ENCODE results near the gene CCSER2. TPM values are rescaled to one million over a fixed set of nuclear protein-coding genes. Genes with fewer than 3 reads are reported as not detected.
"Not testable (repeated sequence)": the region's sequence is repeated elsewhere in the genome, so short reads cannot be mapped to it uniquely, and the experiment has no call there.

CCSER2 gene
- total and polyA plus RNA-seq, 7 donors = 10.2 to 101 (median 83.2) TPM

- H3K27me3 ChIP-seq = no peaks in the 10 kb centered on the region
- TF ChIP-seq CTCF (IDR thresholded peaks at IDR 0.05) (no peak), EP300 (IDR thresholded peaks at IDR 0.05) (no peak), POLR2A (IDR thresholded peaks at IDR 0.05) (no peak), POLR2AphosphoS5 (IDR thresholded peaks at IDR 0.05) (no peak)
- WGBS, 2 donors = 88 to 94% methylated on average over 3 of the region's 3 CpGs
- peaks cover 0 to 2% (median 0%) of the 10 kb centered on the region in 4 donors for H3K9me3 ChIP-seq
- no peak for DNase-seq
- H3K4me1 ChIP-seq = peaks cover 0 to 4% (median 0%) of the 10 kb centered on the region in 4 donors
- H3K27ac ChIP-seq = no peak overlapping the region
- intact Hi-C loops (cut with DNase I) = no loop called here
- no peaks in the 10 kb centered on the region for H3K36me3 ChIP-seq
- H3K4me3 ChIP-seq = no peak overlapping the region
Measured at GRCh38 chr10:84406561-84406960, 78.2 kb downstream of the CCSER2 start.

- H3K9me3 ChIP-seq = peaks cover 0 to 2% (median 0%) of the 10 kb centered on the region in 4 donors
- no peaks in the 10 kb centered on the region for H3K36me3 ChIP-seq
- H3K4me1 ChIP-seq = peaks cover 0 to 4% (median 0%) of the 10 kb centered on the region in 4 donors
- intact Hi-C loops (cut with DNase I) = no loop called here
- no peak overlapping the region for H3K27ac ChIP-seq
- no peaks in the 10 kb centered on the region for H3K27me3 ChIP-seq
- H3K4me3 ChIP-seq = no peak overlapping the region
- DNase-seq = no peak
- WGBS, 2 donors = 88 to 91% methylated on average over 2 of the region's 2 CpGs
- TF ChIP-seq POLR2AphosphoS5 (IDR thresholded peaks at IDR 0.05) (no peak), EP300 (IDR thresholded peaks at IDR 0.05) (no peak), POLR2A (IDR thresholded peaks at IDR 0.05) (no peak), CTCF (IDR thresholded peaks at IDR 0.05) (no peak)
Measured at GRCh38 chr10:84407388-84408049, 79.1 kb downstream of the CCSER2 start.

GRCh38 chr10:84412482-84412881 lies 84.1 kb downstream of the CCSER2 start:
- Histone ChIP-seq H3K27ac (no peak overlapping the region), H3K4me1 (no peaks in the 10 kb centered on the region), H3K9me3 (peaks cover 0 to 4% (median under 1%) of the 10 kb centered on the region in 4 donors), H3K36me3 (no peaks in the 10 kb centered on the region), H3K4me3 (no peak overlapping the region), H3K27me3 (no peaks in the 10 kb centered on the region)
- 93 to 98% methylated on average over 2 of the region's 2 CpGs for WGBS, 2 donors
- DNase-seq = no peak
- TF ChIP-seq CTCF (IDR thresholded peaks at IDR 0.05) (no peak), POLR2A (IDR thresholded peaks at IDR 0.05) (no peak), POLR2AphosphoS5 (IDR thresholded peaks at IDR 0.05) (no peak), EP300 (IDR thresholded peaks at IDR 0.05) (no peak)
- intact Hi-C loops (cut with DNase I) = no loop called here

GRCh38 chr10:84414110-84414509 lies 85.7 kb downstream of the CCSER2 start:
- intact Hi-C loops (cut with DNase I); H3K27me3 ChIP-seq; H3K27ac ChIP-seq; DNase-seq; H3K4me1 ChIP-seq; H3K9me3 ChIP-seq; H3K36me3 ChIP-seq; H3K4me3 ChIP-seq: not testable (repeated sequence)
- WGBS, 2 donors = 96 to 97% methylated on average over 2 of the region's 2 CpGs

GRCh38 chr10:84415539-84416244 lies 87.3 kb downstream of the CCSER2 start:
- Histone ChIP-seq H3K36me3 (no peaks in the 10 kb centered on the region), H3K4me3 (no peak overlapping the region), H3K27ac (no peak overlapping the region), H3K9me3 (peaks cover 0 to 4% (median 0%) of the 10 kb centered on the region in 4 donors), H3K4me1 (no peaks in the 10 kb centered on the region), H3K27me3 (no peaks in the 10 kb centered on the region)
- TF ChIP-seq POLR2AphosphoS5 (IDR thresholded peaks at IDR 0.05) = no peak
- no peak for TF ChIP-seq CTCF (IDR thresholded peaks at IDR 0.05)
- no peak for TF ChIP-seq EP300 (IDR thresholded peaks at IDR 0.05)
- TF ChIP-seq POLR2A (IDR thresholded peaks at IDR 0.05) = no peak
- intact Hi-C loops (cut with DNase I) = no loop called here
- 54 to 83% methylated on average over 10 of the region's 10 CpGs for WGBS, 2 donors
- no peak for DNase-seq
